ENCODE results near the gene REN. TPM values are rescaled to one million over a fixed set of nuclear protein-coding genes. Genes with fewer than 3 reads are reported as not detected.

Gene REN
- total RNA-seq, 1 donor from 2014 or later: not detected

DNA sequence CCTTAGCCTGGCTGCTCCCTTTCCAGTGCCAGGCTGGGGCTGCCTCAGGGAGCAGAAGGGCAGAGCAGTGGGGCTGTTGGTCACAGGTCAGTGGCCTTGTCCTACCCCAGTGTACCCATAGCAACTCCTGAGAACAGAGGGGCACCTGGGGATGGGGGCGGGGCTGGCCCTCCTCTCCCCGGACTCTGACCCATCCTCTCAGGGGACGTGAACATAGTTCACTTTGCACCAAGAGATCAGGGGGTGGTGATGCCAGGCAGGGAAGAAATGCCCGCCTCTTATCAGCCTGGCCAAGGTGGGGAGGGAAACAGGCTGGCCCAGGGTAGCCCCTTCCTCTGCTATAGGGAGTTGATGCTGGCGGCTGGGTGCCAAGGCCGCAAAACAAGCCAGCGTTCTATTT is 19.2 kb downstream of the REN start:
- no peaks in the 10 kb centered on the region for H3K36me3 Mint-ChIP-seq (ENCODE audit: low read depth)
- intact Hi-C loops (cut with micrococcal nuclease): no loop called here
- no peaks in the 10 kb centered on the region for H3K9me3 Mint-ChIP-seq
- no peak overlapping the region for H3K4me3 Mint-ChIP-seq
- POLR2A ChIA-PET: no interaction called here
- H3K4me1 Mint-ChIP-seq: peaks cover 2% of the 10 kb centered on the region
- peaks cover 12% of the 10 kb centered on the region for H3K27me3 Mint-ChIP-seq
- no peak overlapping the region for H3K27ac Mint-ChIP-seq
- DNase-seq (no peak), ATAC-seq (ENCODE audit: low read depth) (no peak)
- CTCF ChIA-PET: no interaction called here
- TF ChIP-seq, protein P1, sequence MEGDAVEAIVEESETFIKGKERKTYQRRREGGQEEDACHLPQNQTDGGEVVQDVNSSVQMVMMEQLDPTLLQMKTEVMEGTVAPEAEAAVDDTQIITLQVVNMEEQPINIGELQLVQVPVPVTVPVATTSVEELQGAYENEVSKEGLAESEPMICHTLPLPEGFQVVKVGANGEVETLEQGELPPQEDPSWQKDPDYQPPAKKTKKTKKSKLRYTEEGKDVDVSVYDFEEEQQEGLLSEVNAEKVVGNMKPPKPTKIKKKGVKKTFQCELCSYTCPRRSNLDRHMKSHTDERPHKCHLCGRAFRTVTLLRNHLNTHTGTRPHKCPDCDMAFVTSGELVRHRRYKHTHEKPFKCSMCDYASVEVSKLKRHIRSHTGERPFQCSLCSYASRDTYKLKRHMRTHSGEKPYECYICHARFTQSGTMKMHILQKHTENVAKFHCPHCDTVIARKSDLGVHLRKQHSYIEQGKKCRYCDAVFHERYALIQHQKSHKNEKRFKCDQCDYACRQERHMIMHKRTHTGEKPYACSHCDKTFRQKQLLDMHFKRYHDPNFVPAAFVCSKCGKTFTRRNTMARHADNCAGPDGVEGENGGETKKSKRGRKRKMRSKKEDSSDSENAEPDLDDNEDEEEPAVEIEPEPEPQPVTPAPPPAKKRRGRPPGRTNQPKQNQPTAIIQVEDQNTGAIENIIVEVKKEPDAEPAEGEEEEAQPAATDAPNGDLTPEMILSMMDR (IDR thresholded peaks at IDR 0.05): no peak

DNA sequence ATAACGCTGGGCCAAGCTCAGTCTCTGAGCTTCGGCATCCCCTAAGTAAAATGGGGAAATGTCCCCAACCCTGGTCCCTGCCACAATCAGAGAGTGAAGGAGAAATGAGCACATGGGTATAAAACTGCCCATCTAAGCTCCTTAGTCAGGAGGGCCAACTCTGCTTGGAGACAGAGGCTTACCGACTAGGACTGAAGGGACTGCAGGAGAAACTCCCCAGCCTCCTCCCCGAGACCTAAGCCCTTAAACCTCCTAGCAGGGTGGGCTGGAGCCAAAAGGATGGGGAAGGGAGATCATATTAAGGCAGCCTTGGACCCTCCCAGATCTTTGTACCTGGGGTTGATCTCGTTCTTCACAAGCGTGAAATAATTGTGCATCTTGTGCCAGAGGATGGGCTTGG is 19.8 kb downstream of the REN start:
- intact Hi-C loops (cut with micrococcal nuclease): no loop called here
- Mint-ChIP-seq H3K27ac (no peak overlapping the region), H3K4me1 (peaks cover 2% of the 10 kb centered on the region), H3K4me3 (no peak overlapping the region), H3K36me3 (ENCODE audit: low read depth) (no peaks in the 10 kb centered on the region), H3K27me3 (peaks cover 16% of the 10 kb centered on the region), H3K9me3 (no peaks in the 10 kb centered on the region)
- POLR2A ChIA-PET: no interaction called here
- ATAC-seq (ENCODE audit: low read depth) (no peak), DNase-seq (no peak)
- TF ChIP-seq, protein P1 (IDR thresholded peaks at IDR 0.05): no peak
- CTCF ChIA-PET: no interaction called here

DNA sequence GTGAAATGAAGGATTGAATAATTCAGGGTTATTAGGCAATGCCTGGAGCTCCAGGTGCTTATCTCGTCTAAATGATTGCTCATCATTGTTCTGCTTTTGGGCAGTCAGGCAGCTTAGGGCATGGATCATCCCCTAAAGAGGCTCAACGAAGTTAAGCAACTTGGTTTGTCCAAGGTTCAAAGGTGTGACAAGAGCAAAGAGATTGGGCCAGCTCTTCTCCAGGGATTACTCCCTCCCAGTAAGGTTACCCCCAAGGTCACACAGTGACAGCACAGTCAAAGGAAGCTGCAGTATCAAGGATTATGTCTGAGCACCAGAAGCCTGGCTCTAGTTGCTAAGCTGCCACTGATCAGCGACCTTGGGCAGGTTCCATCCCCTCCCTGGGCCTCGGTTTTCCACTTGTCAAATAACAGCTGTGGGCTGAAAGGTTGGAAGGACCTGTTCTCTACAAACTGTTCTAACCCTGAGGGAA is 21.1 kb downstream of the REN start:
- TF ChIP-seq, protein P1 (IDR thresholded peaks at IDR 0.05): no peak
- ChIA-PET POLR2A (no interaction called here), CTCF (interaction anchor here (0.9 kb wide), 1 partner anchor 18 kb away, joined by 3 read pairs; no protein-coding TSS in a partner anchor)
- no peak for ATAC-seq (ENCODE audit: low read depth)
- no peak overlapping the region for H3K4me3 Mint-ChIP-seq
- H3K27ac Mint-ChIP-seq: no peak overlapping the region
- DNase-seq: no peak
- no peaks in the 10 kb centered on the region for H3K36me3 Mint-ChIP-seq (ENCODE audit: low read depth)
- no peaks in the 10 kb centered on the region for H3K4me1 Mint-ChIP-seq
- no peaks in the 10 kb centered on the region for H3K9me3 Mint-ChIP-seq
- H3K27me3 Mint-ChIP-seq: peaks cover 18% of the 10 kb centered on the region
- intact Hi-C loops (cut with micrococcal nuclease): no loop called here

DNA sequence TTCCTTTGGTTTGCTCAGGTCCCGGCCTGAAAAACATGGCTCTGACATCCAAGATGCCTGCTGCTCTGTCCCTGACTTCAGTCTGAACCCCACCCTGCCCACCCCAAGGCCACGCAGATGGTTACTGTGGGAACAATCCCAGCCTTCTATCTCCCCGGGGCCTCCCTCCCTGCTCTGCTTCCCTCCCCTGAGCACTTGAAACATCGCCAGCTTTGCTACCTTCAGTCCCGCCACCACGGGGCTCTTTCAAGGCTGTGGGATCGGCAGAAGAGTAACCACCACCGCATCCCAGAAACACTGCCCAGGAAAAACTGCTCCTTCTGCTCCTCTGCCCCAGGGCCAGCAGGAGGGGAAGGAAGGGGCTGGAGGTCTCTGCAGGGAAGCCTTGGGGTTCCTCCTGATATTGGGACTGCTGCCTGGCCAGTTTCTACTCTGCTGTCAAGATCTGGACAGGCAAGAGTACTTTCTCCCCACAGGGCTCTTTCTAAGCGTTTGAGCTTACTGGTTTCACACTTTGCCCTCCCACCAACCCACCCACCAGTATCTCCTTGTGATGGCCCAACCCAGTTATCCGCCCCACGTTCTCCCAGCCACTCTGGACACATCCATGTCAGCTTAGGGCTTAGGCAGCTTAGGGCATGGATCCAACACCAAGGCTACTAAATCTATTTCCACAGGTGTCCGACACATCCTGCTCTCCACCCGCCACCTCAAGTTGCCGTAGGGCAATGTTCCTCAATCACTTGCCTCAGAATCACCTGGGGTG is 22.7 kb downstream of the REN start:
- POLR2A ChIA-PET: no interaction called here

More for the DNA sequence above, 22.7 kb downstream of the REN start:
- TF ChIP-seq, protein P1 (IDR thresholded peaks at IDR 0.05): no peak
- no peak for ATAC-seq (ENCODE audit: low read depth)
- Mint-ChIP-seq H3K9me3 (no peaks in the 10 kb centered on the region), H3K27ac (no peak overlapping the region), H3K4me3 (no peak overlapping the region), H3K36me3 (ENCODE audit: low read depth) (no peaks in the 10 kb centered on the region), H3K27me3 (peaks cover 18% of the 10 kb centered on the region), H3K4me1 (no peaks in the 10 kb centered on the region)
- CTCF ChIA-PET: interaction anchor here (0.6 kb wide), 1 partner anchor 527 kb away, joined by 3 read pairs; no protein-coding TSS in a partner anchor
- DNase-seq: no peak
- intact Hi-C loops (cut with micrococcal nuclease): no loop called here
